GM11168 (cell line): Measurements from ENCODE around the gene FCRL4.

Experiments used
- in situ Hi-C: fragments of 300-500 bp; cut with MboI; formaldehyde crosslinking; loops from one replicate; pipeline ENCODE4 v1.12.0; 2022; ENCODE audit warnings: low sequenced_read_pairs; ENCODE audit not compliant: unreplicated experiment

FCRL4 gene

GRCh38 chr1:157597959-157598667, at the start of gene FCRL4:
TSS of gene FCRL4 (minus strand) at chr1:157598085. CDS start at chr1:157597944, 141 bp downstream.
- in situ Hi-C loops = no loop called here

DNA sequence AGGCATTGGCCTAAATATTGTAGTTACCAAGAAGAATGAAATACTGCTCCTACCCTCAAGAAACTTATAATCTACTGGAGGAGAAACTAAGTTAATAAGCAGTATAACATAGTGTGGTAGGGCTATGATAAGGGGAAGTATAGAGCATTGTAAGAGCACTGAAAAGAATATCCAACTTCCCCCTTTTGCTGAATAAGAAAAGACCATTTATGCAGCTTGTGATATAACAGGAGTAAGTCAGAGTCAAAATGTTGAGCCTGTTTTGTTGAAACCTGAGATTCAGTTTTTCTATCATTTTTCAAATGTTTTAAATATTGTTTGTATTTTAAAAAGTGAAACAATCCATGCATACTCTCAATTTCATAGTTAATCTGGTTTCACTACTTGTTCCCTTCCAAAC, 48.3 kb upstream of the FCRL4 start:
- in situ Hi-C loops = no loop called here

GRCh38 chr1:157641177-157641576, 43.3 kb upstream of the FCRL4 start:
- in situ Hi-C loops = no loop called here

DNA sequence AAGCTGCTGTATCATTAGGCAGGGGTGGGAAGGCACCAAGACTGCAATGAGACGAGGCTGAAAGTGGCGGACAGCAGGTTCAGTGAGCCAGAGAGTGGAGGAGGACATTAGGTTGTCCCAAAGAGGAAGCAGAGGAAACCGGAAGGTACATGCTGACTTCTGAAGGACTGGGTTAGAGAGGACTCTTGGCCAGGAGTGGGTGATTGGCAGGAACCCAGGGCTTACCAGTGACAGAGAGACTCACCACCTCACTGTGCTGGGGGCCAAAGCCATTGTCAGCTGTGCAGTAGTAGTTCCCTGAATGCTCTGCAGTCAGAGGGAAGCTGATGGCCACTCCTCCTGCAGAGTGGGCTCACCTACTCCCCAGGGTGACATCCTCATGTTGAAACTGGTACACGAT, 41.9 kb upstream of the FCRL4 start:
- in situ Hi-C loops = no loop called here

DNA sequence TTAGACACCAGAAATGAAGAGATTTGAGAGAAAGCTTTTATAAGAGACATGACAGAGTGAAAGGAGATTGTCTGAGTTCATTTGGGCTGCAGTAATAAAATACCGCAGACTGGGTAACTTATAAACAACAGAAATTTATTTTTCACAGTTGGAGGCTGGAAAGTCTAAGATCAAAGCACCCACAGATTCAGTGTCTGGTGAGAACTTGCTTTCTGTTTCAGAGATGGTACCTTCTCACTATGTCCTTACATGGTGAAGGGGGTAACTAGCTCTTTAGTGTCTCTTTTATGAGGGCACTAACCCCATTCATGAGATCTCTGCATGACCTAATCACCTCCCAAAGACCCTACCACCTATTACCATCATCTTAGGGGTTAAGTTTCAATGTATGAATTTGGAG, 30.9 kb upstream of the FCRL4 start:
- in situ Hi-C loops = loop anchor here (5.0 kb wide), 1 partner anchor 51 kb away; no protein-coding TSS in a partner anchor

- in situ Hi-C loops = loop anchor here (5.0 kb wide), 1 partner anchor 49 kb away; no protein-coding TSS in a partner anchor
These were observed 28.2 kb upstream of the FCRL4 start for GRCh38 chr1:157626099-157626498.

- in situ Hi-C loops = no loop called here
These were observed 26.6 kb upstream of the FCRL4 start for GRCh38 chr1:157624471-157624870.

DNA sequence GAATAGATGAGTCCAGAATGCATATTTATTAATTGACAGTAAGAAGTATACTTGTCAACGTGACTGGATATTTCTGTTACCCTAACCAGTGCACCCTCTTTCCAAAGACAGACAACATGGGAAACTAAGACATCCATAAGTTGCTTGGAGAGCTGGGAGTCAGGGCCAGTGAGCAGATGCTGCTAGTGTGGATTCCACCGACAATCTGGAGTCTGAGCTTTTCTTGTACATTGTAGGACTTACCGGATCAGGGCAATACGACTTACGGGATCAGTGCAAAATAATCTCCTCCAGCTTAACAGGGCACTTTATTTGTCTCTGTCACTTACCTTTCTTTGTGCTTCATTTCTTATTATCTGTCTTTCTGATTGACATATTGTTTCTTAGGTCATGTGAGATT, 24.6 kb upstream of the FCRL4 start:
- in situ Hi-C loops = no loop called here

DNA sequence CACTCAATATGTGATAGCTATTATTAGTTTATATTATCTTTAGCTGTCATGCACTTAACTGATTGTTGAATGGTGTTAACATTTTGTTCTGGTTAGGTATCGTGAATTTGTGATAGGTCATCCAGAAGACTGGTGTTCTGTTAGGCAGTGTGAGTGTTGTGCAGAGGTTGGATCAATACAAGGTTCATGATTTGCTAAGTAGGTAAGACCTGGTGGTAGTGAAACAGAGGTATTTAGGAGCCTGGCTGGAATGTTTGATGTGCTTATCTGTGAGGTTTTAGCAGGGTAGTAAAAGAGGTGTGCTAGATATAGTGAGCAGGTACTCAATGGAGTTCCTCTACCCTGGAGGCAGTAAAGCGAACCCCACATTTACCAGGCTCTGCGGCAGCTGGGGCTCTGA, 20.3 kb upstream of the FCRL4 start:
- in situ Hi-C loops = no loop called here

DNA sequence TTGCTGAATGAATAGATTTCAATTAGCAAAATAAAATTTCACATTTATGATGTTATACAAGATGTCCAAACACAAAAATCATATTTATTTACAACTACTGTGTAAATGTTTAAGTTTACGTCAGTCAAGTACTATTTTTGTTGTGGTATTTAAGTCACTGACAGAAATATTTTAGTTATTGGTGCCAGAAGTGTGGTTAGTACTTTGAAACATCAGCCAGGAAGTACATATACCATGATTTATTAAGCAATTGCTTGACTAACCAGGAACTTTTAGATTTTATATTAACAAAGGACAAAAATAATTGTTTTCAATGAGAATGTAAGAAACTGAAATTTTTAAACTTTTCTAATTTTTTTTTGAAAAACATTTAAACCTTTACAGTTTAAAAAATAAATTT, 2.4 kb upstream of the FCRL4 start:
- in situ Hi-C loops = no loop called here

- in situ Hi-C loops = no loop called here
These were observed 1.5 kb downstream of the FCRL4 start for GRCh38 chr1:157596384-157596783.

GRCh38 chr1:157595356-157595755, 2.5 kb downstream of the FCRL4 start:
- in situ Hi-C loops = no loop called here

GRCh38 chr1:157585984-157586383, 11.9 kb downstream of the FCRL4 start:
- in situ Hi-C loops = no loop called here

DNA sequence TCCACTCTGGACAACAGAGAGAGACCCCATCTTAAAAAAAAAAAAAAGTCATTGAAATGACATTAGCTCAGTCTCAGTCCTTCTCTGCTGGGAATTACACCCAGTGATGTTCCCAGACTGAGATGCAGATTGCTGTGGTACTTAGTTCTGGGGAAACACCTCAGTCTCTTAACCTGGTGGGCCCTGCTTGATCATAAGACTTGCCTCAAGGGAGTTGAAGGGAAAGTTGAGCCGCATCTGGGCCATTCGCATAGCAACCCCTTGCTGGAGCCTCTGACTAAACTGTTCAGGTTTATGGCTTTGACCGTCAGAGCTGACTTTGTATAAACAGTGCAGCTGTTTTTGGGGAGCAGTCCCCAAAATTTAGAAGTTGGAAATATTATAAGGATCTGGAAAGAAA, 13.4 kb downstream of the FCRL4 start:
- in situ Hi-C loops = no loop called here

DNA sequence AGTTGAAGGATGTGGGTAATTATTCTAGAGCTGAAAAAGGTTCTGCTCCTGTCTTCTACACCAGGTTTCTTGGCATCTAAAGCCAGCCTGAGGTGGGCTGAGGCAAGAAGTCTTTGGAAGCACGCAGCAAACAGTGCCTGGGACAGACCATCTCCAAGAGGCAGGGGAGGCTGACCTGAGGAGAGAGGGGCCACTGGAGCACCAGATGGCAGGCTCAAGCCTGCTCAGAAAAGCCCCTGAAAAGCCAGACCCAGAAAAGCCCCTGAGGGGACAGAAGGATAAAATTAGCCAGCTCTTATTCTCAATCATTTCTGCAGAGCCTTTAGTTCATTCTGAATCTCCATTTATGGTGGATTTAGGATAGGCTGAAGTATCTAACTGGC, 17.1 kb downstream of the FCRL4 start:
- in situ Hi-C loops = no loop called here

GRCh38 chr1:157580179-157580827, 17.6 kb downstream of the FCRL4 start:
- in situ Hi-C loops = no loop called here

GRCh38 chr1:157577420-157577819, 20.5 kb downstream of the FCRL4 start:
- in situ Hi-C loops = loop anchor here (5.0 kb wide), 1 partner anchor 50 kb away; no protein-coding TSS in a partner anchor

DNA sequence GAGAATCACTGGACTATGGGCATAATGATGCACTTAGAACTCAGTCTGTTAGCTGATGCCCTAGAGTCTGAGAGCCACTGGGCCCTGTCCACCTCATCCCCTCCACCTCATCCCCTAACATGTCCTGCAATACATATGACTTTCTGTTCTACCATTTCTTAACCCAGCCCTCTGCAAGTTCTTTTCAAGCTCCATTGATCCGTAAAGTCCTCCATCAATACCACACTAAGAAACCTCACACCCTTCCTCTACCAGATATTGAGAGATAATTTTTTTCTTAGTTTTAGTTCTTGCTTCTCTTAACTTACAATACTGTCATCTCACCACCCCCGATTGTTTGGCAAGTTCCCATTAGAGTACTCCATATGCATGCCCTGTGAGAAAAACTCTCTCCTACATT, 22.1 kb downstream of the FCRL4 start:
- in situ Hi-C loops = loop anchor here (5.0 kb wide), 1 partner anchor 52 kb away; no protein-coding TSS in a partner anchor

GRCh38 chr1:157574836-157575235, 23.0 kb downstream of the FCRL4 start:
- in situ Hi-C loops = loop anchor here (5.0 kb wide), 1 partner anchor 52 kb away; no protein-coding TSS in a partner anchor

- in situ Hi-C loops = no loop called here
These were observed 31.2 kb downstream of the FCRL4 start for GRCh38 chr1:157566484-157567300.

GRCh38 chr1:157562515-157562914, 35.4 kb downstream of the FCRL4 start:
- in situ Hi-C loops = no loop called here
